CD4-positive, alpha-beta T cell treated with Interleukin-1 beta for 1 hour (primary cell): ENCODE results near the gene BMP7.
"Not testable (repeated sequence)": the region's sequence is repeated elsewhere in the genome, so short reads cannot be mapped to it uniquely, and the experiment has no call there.

Experiments used
- DNase-seq, 2 donors: peaks; one replicate each; pipeline ENCODE4 v3.0.0-alpha.2; 2020 to 2022

Gene BMP7

GRCh38 chr20:57210054-57210910 is 56.2 kb downstream of the BMP7 start:
- no peak for DNase-seq

DNA sequence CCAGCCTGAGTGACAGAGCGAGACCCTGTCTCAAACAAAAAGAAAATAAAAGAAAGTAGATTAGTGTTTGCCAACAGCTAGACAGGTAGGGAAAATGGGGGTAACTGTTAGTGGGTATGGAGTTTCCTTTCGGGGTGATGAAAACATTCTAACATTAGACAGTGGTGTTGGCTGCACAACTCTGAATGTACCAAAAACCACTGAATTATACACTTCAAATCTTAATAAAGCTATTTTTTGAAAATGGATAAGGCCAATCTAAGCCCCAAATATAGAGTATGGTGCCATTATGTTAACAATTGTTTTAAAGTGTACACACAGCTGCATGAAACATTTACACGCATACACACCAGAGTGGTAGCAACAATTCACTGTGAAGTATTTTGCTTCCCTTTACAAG is 57.0 kb downstream of the BMP7 start:
- DNase-seq = no peak

- DNase-seq = no peak
Measured at GRCh38 chr20:57208198-57208597, 58.2 kb downstream of the BMP7 start.

DNA sequence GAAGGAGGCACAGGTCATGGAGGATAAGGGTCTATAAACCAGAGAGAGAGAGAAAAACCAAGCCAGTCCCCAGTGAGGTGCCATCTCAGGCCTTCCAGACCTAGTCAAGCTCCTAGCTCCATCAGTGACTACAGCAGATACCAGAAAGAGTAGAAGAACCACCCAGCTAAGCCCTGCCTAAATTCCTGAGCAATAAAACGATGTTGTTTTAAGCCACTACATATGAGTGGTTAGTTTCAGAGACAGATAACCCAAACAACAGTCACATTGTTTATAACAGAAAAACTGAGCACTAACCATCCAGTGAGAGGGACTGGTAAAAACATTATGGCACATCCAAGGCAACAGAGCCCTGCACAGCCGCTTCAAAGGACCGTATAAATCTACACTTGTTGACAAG is 59.2 kb downstream of the BMP7 start:
- DNase-seq = no peak

- no peak for DNase-seq
Measured at GRCh38 chr20:57205606-57206219, 60.7 kb downstream of the BMP7 start.

- DNase-seq = no peak
Measured at GRCh38 chr20:57203986-57204385, 62.5 kb downstream of the BMP7 start.

- DNase-seq = no peak
Measured at GRCh38 chr20:57203204-57203603, 63.2 kb downstream of the BMP7 start.

GRCh38 chr20:57202309-57202708 is 64.1 kb downstream of the BMP7 start:
- DNase-seq = no peak

- DNase-seq = no peak
Measured at GRCh38 chr20:57200882-57201695, 65.4 kb downstream of the BMP7 start.

- no peak for DNase-seq
Measured at GRCh38 chr20:57199656-57200405, 66.6 kb downstream of the BMP7 start.

GRCh38 chr20:57198132-57199072 is 68.0 kb downstream of the BMP7 start:
- no peak for DNase-seq

DNA sequence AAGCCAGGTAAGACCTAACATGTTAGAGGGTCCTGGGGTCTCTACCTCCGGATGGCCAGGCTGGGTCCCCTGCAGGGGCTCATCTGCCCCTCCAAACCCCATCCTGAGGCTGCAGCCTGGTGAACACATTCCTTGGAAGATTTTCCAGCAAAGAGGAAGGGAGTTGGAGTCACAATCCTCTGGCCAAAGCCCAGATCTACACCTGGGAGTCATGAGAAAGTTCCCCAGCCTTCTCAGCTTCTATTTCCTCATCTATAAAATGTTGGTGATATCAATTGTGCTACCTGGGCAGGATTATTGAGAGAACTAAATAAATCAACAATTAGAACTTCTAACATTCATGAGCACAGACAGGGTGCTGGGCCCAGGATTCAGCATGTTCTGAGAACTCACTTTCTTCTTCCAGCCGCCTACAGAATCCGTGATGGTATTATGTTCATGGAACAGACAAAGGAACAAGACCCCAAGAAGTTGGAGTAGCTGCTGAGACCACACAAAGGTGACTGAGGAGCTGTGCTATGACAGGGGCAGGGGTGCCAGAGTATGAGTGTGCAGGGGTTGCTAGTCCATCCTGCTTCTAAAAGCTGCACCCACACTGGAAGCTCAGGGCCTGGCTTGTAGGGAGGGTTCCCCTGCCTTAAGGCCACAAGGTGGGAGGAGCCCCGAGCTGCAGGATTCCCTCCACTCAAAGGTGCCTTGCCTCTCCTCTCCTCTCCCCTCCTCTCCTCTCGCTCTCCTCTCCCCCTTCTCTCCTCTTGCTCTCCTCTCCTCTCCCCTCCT is 68.9 kb downstream of the BMP7 start:
- DNase-seq = no peak

GRCh38 chr20:57195469-57196100 is 70.9 kb downstream of the BMP7 start:
- no peak for DNase-seq

- no peak for DNase-seq
Measured at GRCh38 chr20:57195023-57195422, 71.4 kb downstream of the BMP7 start.

GRCh38 chr20:57194154-57194553 is 72.3 kb downstream of the BMP7 start:
- no peak for DNase-seq

DNA sequence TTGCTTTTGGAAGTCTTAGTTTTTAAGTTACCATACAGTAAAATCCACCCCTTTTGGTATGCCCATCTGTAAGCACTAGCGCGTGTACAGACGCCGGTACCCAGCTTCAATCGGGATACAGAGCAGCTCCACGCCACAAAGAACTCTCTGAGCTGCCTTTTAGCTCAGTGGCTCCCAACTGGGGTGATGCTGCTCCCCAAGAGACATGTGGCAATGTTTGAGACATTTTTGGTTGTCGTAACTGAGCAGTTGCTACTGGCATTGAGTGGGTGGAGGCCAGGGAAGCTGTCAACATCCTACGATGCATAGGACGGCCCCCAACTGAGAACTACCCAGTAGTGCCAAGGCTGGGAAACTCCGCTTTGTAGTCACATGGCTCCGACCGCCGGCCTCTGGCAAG is 73.3 kb downstream of the BMP7 start:
- no peak for DNase-seq

GRCh38 chr20:57192311-57192710 is 74.1 kb downstream of the BMP7 start:
- no peak for DNase-seq

DNA sequence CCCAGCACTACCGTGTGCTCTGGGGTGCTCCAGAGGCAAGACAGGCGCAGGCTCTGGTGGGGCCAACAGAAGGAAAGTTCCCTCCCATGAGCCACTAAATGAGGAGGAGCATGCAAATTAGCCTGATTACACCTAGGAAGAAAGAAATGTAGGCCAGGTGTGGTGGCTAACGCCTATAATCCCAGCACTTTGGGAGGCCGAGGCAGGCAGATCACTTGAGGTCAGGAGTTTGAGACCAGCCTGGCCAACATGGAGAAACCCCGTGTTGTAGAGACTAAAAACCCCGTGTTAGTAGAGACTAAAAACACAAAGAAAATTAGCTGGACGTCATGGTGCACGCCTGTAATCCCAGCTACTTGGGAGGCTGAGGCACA is 75.2 kb downstream of the BMP7 start:
- DNase-seq = not testable (repeated sequence)

DNA sequence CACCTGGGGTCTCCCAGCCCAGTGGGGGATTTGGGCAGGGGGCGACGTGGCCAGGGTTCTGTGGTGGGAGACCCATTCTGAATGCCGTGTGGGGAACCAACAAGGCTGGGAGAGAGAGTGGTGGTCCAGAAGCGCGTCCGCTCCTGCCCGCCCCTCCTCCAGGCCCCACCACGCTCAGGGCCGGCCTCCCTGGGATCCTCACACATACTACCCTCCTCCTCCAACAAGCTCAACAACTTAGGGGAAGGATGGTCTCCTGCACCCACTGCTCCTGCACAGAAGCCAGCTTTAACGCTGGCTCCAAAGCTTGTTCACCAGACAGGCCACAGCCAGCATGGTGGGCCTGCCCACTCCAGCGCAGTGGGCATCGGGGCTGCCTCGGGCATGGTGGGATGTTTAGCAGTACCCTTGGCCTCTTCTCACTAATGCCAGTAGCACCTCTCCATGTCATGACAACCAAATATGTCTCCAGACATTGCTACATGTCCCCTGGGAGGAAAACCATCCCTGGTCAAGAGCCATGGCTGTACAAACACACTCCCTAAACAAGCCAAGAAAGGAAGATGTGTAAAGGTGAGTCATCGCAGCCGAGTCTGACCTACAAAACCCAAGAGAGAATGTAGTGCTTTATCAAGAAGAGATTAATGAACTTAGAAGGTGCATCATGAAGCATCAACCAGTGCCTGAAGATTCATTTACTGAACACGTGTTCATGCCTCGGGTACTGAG is 75.7 kb downstream of the BMP7 start:
- DNase-seq = no peak

GRCh38 chr20:57189713-57190112 is 76.7 kb downstream of the BMP7 start:
- DNase-seq = no peak
